Osteocyte (in vitro differentiated cells): ENCODE measurements around the gene TCN1. TPM values are rescaled to one million over a fixed set of nuclear protein-coding genes. Genes with fewer than 3 reads are reported as not detected.

Experiments
- DNase-seq: peaks from one replicate; pipeline ENCODE4 v3.0.0; 2021; ENCODE audit warnings: mixed read lengths; ENCODE audit not compliant: unreplicated experiment; ENCODE audit errors: extremely low spot score
- H3K27ac Mint-ChIP-seq: one replicate; pipeline ENCODE4 v1.8.0; 2021; ENCODE audit warnings: mild to moderate bottlenecking, mixed read lengths; ENCODE audit not compliant: unreplicated experiment
- H3K27me3 Mint-ChIP-seq: one replicate; pipeline ENCODE4 v1.8.0; 2021; ENCODE audit warnings: mixed read lengths; ENCODE audit not compliant: unreplicated experiment
- H3K36me3 Mint-ChIP-seq: one replicate; pipeline ENCODE4 v1.8.0; 2021; ENCODE audit warnings: mixed read lengths; ENCODE audit not compliant: unreplicated experiment
- H3K4me1 Mint-ChIP-seq: one replicate; pipeline ENCODE4 v1.8.0; 2021; ENCODE audit warnings: mixed read lengths; ENCODE audit not compliant: unreplicated experiment
- H3K4me3 Mint-ChIP-seq: one replicate; pipeline ENCODE4 v1.8.0; 2021; ENCODE audit warnings: mild to moderate bottlenecking, moderate library complexity, mixed read lengths; ENCODE audit not compliant: unreplicated experiment
- H3K9me3 Mint-ChIP-seq: one replicate; pipeline ENCODE4 v1.8.0; 2021; ENCODE audit warnings: mixed read lengths; ENCODE audit not compliant: unreplicated experiment
- total RNA-seq: library from RNA; stranded (reverse); gene quantifications from 2 replicates; pipeline ENCODE4 v1.2.1, GENCODE V29; 2021
- TF ChIP-seq, protein P1 (sequence below): fragments of 200-600 bp; sonication (generic); IDR thresholded peaks from 2 replicates; pipeline ENCODE4 v1.5.0; 2021; ENCODE audit warnings: antibody characterized with exemption, mild to moderate bottlenecking, moderate library complexity

The TCN1 gene
- total RNA-seq, 1 donor from 2014 or later = not detected

DNA sequence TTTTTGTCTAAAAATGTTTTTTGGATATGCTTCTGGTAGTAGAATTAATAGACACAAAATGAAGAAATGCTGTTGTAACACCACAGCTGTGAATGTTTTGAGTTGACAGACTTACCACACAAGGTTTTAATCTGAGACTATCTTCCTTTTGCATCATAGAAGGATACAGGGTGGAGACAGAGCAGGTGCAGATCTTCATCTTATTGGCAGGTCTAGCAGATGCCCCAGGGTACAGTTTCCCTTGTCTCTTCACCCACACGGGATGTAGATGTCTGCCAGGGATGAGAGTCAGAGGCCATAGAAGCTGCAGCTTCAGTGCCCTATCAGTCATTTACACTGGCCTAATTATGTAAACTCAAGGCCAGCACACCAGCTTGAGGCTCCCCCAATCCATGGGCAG is 13.3 kb upstream of the TCN1 start:
- H3K36me3 Mint-ChIP-seq = no peaks in the 10 kb centered on the region
- H3K27me3 Mint-ChIP-seq = peaks cover 4% of the 10 kb centered on the region
- no peaks in the 10 kb centered on the region for H3K9me3 Mint-ChIP-seq
- no peak for DNase-seq
- H3K4me3 Mint-ChIP-seq = no peak overlapping the region
- no peaks in the 10 kb centered on the region for H3K4me1 Mint-ChIP-seq
- TF ChIP-seq, protein P1, sequence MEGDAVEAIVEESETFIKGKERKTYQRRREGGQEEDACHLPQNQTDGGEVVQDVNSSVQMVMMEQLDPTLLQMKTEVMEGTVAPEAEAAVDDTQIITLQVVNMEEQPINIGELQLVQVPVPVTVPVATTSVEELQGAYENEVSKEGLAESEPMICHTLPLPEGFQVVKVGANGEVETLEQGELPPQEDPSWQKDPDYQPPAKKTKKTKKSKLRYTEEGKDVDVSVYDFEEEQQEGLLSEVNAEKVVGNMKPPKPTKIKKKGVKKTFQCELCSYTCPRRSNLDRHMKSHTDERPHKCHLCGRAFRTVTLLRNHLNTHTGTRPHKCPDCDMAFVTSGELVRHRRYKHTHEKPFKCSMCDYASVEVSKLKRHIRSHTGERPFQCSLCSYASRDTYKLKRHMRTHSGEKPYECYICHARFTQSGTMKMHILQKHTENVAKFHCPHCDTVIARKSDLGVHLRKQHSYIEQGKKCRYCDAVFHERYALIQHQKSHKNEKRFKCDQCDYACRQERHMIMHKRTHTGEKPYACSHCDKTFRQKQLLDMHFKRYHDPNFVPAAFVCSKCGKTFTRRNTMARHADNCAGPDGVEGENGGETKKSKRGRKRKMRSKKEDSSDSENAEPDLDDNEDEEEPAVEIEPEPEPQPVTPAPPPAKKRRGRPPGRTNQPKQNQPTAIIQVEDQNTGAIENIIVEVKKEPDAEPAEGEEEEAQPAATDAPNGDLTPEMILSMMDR = no peak
- H3K27ac Mint-ChIP-seq = no peak overlapping the region

DNA sequence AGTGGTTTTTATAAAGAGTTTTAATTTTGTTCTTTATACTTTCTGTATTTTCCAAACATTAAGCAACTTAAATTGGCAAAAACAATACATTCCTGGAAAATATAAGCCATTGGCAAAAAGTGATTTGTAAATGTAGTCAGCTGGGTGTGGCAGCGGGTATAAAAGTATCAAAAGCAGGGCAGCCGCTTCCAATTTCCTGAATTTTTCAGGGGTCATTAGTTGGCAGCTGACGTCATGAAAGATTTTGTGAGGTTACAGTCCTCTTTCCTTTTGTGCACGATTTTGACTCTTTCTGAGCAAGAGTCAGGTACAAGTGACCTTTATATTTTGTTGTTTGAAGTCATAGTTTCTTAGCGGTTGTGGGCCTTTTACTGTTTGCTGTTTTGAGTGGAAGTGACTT is 12.3 kb upstream of the TCN1 start, which contains the start of gene OOSP3:
Gene OOSP3 (plus strand): TSS at position 208 of the 400 bp plus-strand sequence. CDS start 27 bp downstream, at position 235.
- Mint-ChIP-seq H3K4me3 (no peak within 1 kb of the TSS), H3K36me3 (no peaks in the 10 kb centered on the region), H3K27ac (no peak within 1 kb of the TSS), H3K27me3 (peaks cover 4% of the 10 kb centered on the region), H3K9me3 (no peaks in the 10 kb centered on the region), H3K4me1 (no peaks in the 10 kb centered on the region)
- DNase-seq = no peak
- TF ChIP-seq, protein P1 = no peak

DNA sequence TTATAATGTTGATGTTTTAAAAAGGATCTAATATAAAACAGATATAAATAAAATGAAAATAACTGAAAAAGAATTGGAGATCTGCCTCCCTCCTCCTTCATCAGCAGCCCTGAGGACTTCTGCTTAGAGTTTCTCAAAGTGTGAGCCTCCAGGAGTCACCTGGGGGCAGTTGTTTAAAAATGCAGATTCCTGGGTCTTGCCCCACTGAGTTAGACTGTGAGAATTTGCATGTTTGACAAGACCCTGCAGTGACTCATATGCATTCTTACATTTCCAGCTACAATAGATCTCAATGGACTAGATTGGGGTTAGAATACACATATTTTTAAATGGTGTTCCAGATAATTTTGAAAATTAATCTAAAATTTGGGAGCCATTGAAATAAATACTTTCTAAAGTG is 11.5 kb upstream of the TCN1 start:
- no peak for DNase-seq
- H3K27ac Mint-ChIP-seq = no peak overlapping the region
- no peak overlapping the region for H3K4me3 Mint-ChIP-seq
- H3K36me3 Mint-ChIP-seq = no peaks in the 10 kb centered on the region
- H3K9me3 Mint-ChIP-seq = no peaks in the 10 kb centered on the region
- no peaks in the 10 kb centered on the region for H3K4me1 Mint-ChIP-seq
- peaks cover 4% of the 10 kb centered on the region for H3K27me3 Mint-ChIP-seq
- TF ChIP-seq, protein P1 = no peak

DNA sequence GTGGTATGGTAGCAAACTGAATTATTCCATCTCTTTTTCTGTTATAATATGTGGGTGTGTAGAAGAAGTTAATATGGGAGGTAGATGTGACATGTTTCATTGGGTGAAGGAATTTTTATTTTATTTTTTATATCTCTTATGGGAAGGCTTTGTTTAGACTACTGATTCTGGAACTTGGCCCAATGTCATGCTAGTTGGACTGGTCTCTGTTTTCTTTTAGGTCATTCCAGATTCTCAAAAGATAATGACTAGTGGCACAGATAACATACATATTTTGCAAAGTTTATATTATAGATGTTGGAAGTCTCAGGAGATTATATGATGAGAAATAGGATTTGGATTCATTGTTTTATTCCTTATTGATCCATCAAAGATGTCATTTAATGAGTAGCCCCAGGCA is 11.0 kb upstream of the TCN1 start:
- H3K36me3 Mint-ChIP-seq = no peaks in the 10 kb centered on the region
- DNase-seq = no peak
- TF ChIP-seq, protein P1 = no peak
- H3K9me3 Mint-ChIP-seq = no peaks in the 10 kb centered on the region
- H3K27me3 Mint-ChIP-seq = peaks cover 4% of the 10 kb centered on the region
- H3K4me3 Mint-ChIP-seq = no peak overlapping the region
- no peaks in the 10 kb centered on the region for H3K4me1 Mint-ChIP-seq
- no peak overlapping the region for H3K27ac Mint-ChIP-seq

DNA sequence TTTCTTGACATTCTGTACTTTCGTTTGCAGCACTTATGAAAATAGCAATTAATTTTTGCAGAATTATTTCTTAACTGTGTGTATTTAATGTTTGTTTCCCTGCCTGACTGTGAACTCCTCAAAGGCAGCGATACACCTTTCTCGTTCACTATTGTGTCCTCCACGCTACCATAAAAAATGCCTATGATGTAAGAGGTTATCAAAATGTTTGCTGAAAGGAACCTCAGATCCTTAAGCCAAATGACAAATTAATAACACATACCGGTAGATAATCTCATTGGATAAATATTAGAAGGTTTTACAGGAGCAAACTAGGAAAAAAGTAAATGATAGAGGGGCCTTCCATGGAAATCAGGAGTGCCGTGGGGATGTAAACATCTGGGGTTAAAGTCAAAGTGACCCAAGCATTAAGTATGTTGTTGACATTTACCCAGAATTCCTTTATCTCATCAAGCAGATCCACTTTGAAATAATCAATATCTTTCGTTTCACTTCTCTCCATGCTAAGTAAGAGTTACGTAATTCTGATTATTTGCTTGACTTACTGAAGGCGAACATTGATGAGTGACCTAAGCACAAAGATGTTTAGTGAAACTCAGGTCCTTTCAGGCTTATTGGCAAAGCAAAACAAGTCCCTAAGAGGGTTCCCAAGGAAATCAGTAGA is 9.7 kb upstream of the TCN1 start:
- Mint-ChIP-seq H3K4me1 (no peaks in the 10 kb centered on the region), H3K4me3 (no peak overlapping the region), H3K27me3 (peaks cover 4% of the 10 kb centered on the region), H3K9me3 (no peaks in the 10 kb centered on the region), H3K27ac (no peak overlapping the region), H3K36me3 (no peaks in the 10 kb centered on the region)
- DNase-seq = no peak
- TF ChIP-seq, protein P1 = no peak
